A673 (cell line): ENCODE measurements around the gene EZR. TPM values are rescaled to one million over a fixed set of nuclear protein-coding genes. Genes with fewer than 3 reads are reported as not detected.

ENCODE experiments used
- BruUV-seq: library from RNA; stranded (reverse); fragments of 400-500 nt; replicated peaks from 2 replicates; lab custom pipeline; 2021; lab: Mats Ljungman, UMichigan
- CTCF ChIA-PET: fragments of 300-600 bp; sonication (Branson Sonifier 250); formaldehyde crosslinking; loops from one replicate; lab custom pipeline; 2022; ENCODE audit warnings: antibody characterized with exemption; lab: Charles Lee
- POLR2A ChIA-PET: fragments of 300-600 bp; sonication (Branson Sonifier 250); formaldehyde crosslinking; loops from one replicate; lab custom pipeline; 2022; ENCODE audit warnings: antibody characterized with exemption; ENCODE audit not compliant: low non-redundant PET; lab: Charles Lee
- DNase-seq: peaks from one replicate; pipeline ENCODE4 v3.0.0-alpha.2; 2015; ENCODE audit warnings: low spot score
- H3K27ac ChIP-seq: fragments of 200-600 bp; sonication (generic); 2 replicates; pipeline ENCODE4 v1.5.1; 2016; ENCODE audit warnings: mixed run types, low read depth, mild to moderate bottlenecking, mixed read lengths, antibody characterized with exemption, low read length; ENCODE audit not compliant: poor library complexity, severe bottlenecking
- H3K27me3 ChIP-seq: fragments of 200-600 bp; sonication (generic); replicated peaks from 2 replicates; pipeline ENCODE4 v1.6.1; 2017; ENCODE audit warnings: mixed run types, low read depth, mild to moderate bottlenecking, mixed read lengths, antibody characterized with exemption, low read length; ENCODE audit not compliant: insufficient read depth, poor library complexity
- H3K36me3 ChIP-seq: fragments of 200-600 bp; sonication (generic); 2 replicates; pipeline ENCODE4 v1.6.1; 2016; ENCODE audit warnings: mixed run types, mild to moderate bottlenecking, mixed read lengths, antibody characterized with exemption, low read length; ENCODE audit not compliant: insufficient read depth, poor library complexity, severe bottlenecking
- H3K4me1 ChIP-seq: fragments of 200-600 bp; sonication (generic); 2 replicates; pipeline ENCODE4 v1.6.1; 2017; ENCODE audit warnings: mixed run types, mild to moderate bottlenecking, mixed read lengths, antibody characterized with exemption, low read length; ENCODE audit not compliant: insufficient read depth, poor library complexity, severe bottlenecking
- H3K4me3 ChIP-seq: fragments of 200-600 bp; sonication (generic); 2 replicates; pipeline ENCODE4 v1.5.1; 2016; ENCODE audit warnings: low read depth, mixed run types, mild to moderate bottlenecking, mixed read lengths, low read length; ENCODE audit not compliant: poor library complexity, severe bottlenecking
- H3K9me3 ChIP-seq: fragments of 200-600 bp; sonication (generic); 2 replicates; pipeline ENCODE4 v1.6.1; 2016; ENCODE audit warnings: mixed run types, low read depth, mild to moderate bottlenecking, mixed read lengths, antibody characterized with exemption, low read length; ENCODE audit not compliant: poor library complexity, severe bottlenecking
- CTCF ChIP-seq: fragments of 300-800, 200-600 bp; sonication (generic); conservative IDR thresholded peaks from 2 replicates; pipeline ENCODE4 v1.5.1; 2017; ENCODE audit warnings: low read depth, mild to moderate bottlenecking, antibody characterized with exemption, low read length, moderate library complexity, mixed read lengths
- EZH2 ChIP-seq: fragments of 200-600 bp; sonication (generic); IDR thresholded peaks from 2 replicates; pipeline ENCODE4 v1.6.1; 2017; ENCODE audit warnings: borderline replicate concordance, low read depth, mild to moderate bottlenecking, mixed read lengths, antibody characterized with exemption, low read length; ENCODE audit not compliant: poor library complexity, severe bottlenecking
- intact Hi-C: fragments of 100-400 bp; cut with micrococcal nuclease; formaldehyde crosslinking; loops from one replicate; pipeline ENCODE4 v1.10.0; 2022; ENCODE audit not compliant: unreplicated experiment
- total RNA-seq: library from RNA; stranded (reverse); gene quantifications from 2 replicates; pipeline ENCODE4 v1.2.3, GENCODE V29; 2021

Gene EZR
- total RNA-seq, 1 experiment from 2014 or later, result 144 TPM

DNA sequence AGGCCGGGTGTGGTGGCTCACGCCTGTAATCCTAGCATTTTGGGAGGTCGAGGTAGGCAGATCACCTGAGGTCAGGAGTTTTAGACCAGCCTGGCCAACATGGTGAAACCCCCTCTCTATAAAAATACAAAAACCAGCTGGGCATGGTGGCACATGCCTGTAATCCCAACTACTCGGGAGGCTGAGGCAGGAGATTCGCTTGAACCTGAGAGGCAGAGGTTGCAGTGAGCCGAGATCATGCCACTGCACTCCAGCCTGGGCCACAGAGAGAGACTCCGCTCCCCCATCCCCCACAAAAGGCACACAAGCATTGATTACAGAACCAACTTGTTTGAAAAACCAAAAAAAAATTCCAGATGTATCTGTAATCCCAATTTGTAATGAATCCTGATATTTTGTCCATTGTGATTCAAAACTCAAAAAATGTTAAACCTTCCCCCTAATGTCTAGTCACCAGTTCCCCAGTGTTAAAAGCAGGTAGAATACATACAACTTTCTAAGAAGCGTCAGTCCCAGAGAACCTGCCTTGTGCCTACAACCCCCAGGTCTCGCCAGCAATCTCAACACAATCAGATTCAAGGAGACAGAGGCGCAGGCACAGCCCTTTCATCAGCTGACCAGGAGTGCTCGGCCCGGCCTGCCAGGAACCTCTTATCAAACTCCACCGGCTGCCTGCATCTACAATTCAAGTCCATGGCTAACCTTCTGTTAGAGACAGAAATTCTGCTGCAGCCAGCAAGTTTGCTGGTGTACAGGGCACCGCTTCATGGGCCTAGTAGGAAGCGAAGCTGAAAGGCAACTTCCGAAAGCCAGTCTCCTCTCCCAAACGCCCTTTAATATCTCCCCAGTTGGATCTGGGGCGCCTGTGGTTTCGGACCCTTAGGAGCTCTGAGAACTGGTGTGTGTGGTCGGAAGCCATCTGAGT lies 2.1 kb downstream of the EZR start:
- intact Hi-C loops, result no loop called here
- Histone ChIP-seq H3K9me3 (no peaks in the 10 kb centered on the region), H3K27me3 (no peaks in the 10 kb centered on the region), H3K27ac (peak overlapping the region; percentile 86), H3K4me3 (peak overlapping the region; percentile 89), H3K36me3 (peaks cover 19% of the 10 kb centered on the region), H3K4me1 (peaks cover 35% of the 10 kb centered on the region)
- TF ChIP-seq EZH2 (no peak), CTCF (no peak)
- DNase-seq, result no peak
- POLR2A ChIA-PET, result no interaction called here
- CTCF ChIA-PET, result no interaction called here
- BruUV-seq, result no TSS peak

DNA sequence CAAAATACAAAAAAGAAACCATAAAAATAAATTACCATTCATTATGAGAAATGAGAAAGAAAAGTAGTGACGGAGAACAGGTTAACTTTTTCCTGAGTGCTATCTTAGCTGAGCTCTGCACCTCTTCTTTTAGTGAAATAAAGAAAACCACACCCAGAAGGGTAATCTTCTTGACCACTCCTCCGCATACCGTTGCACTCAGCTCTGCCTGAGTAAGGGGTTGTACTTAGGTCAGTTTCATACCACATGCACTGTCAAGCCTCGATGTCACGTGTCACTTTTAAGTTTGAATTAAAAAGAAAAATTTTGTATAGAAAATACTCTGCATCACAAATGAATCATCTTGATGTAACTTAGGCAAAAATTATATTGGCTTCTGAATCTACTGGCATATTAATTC lies 2.8 kb downstream of the EZR start:
- TF ChIP-seq CTCF (no peak), EZH2 (no peak)
- peak overlapping the region; percentile 89 for H3K4me3 ChIP-seq
- no peak overlapping the region for H3K27ac ChIP-seq
- H3K4me1 ChIP-seq, result peaks cover 35% of the 10 kb centered on the region
- ChIA-PET POLR2A (interaction anchor here (0.6 kb wide), 1 partner anchor 53 kb away, joined by 3 read pairs; no protein-coding TSS in a partner anchor), CTCF (no interaction called here)
- no TSS peak for BruUV-seq
- H3K27me3 ChIP-seq, result no peaks in the 10 kb centered on the region
- intact Hi-C loops, result no loop called here
- no peaks in the 10 kb centered on the region for H3K9me3 ChIP-seq
- no peak for DNase-seq
- peaks cover 19% of the 10 kb centered on the region for H3K36me3 ChIP-seq

DNA sequence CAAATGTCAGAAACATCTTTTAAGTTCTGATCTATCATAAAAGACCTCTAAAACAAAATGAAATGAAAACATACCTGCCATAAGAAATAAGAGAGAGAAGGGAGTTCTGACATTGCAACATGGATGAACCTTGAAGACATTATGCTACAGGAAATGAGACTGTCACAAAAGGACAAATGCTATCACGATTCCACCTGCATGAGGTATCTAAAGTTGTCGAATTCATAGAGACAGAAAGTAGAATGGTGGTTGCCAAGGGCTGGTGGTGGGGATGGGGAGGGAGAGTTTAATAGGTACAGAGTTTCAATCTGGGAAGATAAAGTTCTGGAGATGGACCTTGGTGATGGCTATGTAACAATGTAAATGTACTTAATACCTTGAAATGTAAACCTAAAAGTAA lies 3.3 kb downstream of the EZR start:
- Histone ChIP-seq H3K36me3 (peaks cover 19% of the 10 kb centered on the region), H3K27ac (no peak overlapping the region), H3K27me3 (no peaks in the 10 kb centered on the region), H3K4me1 (peaks cover 35% of the 10 kb centered on the region), H3K9me3 (no peaks in the 10 kb centered on the region), H3K4me3 (no peak overlapping the region)
- intact Hi-C loops, result no loop called here
- CTCF ChIA-PET, result no interaction called here
- no peak for DNase-seq
- TF ChIP-seq CTCF (no peak), EZH2 (no peak)
- POLR2A ChIA-PET, result interaction anchor here (0.6 kb wide), 1 partner anchor 54 kb away, joined by 3 read pairs; no protein-coding TSS in a partner anchor
- BruUV-seq, result no TSS peak
